IgD-negative memory B cell (primary cell): Measurements from ENCODE around the gene ACIN1. TPM values are rescaled to one million over a fixed set of nuclear protein-coding genes. Genes with fewer than 3 reads are reported as not detected.
A peak's percentile ranks its signal among the peaks of the same experiment; 100 is the strongest.

Experiments used
- H3K27ac Mint-ChIP-seq, 3 donors: one replicate each; pipeline ENCODE4 v1.8.0; 2020 to 2022; ENCODE audit warnings: mild to moderate bottlenecking in 3 of 3, mixed read lengths in 3 of 3, moderate library complexity in 1 of 3
- H3K27me3 Mint-ChIP-seq: one replicate; pipeline ENCODE4 v1.8.0; 2021; ENCODE audit warnings: mixed read lengths
- H3K36me3 Mint-ChIP-seq: one replicate; pipeline ENCODE4 v1.8.0; 2020; ENCODE audit warnings: mild to moderate bottlenecking, mixed read lengths
- H3K4me1 Mint-ChIP-seq, 3 donors: one replicate each; pipeline ENCODE4 v1.8.0; 2020 to 2022; ENCODE audit warnings: mixed read lengths in 3 of 3, mild to moderate bottlenecking in 1 of 3
- H3K4me3 Mint-ChIP-seq, 4 donors: one replicate each; pipeline ENCODE4 v1.8.0; 2020 to 2022; ENCODE audit warnings: mild to moderate bottlenecking in 4 of 4, mixed read lengths in 4 of 4, moderate library complexity in 3 of 4
- H3K9me3 Mint-ChIP-seq, 3 donors: one replicate each; pipeline ENCODE4 v1.8.0; 2020 to 2021; ENCODE audit warnings: mixed read lengths in 3 of 3, mild to moderate bottlenecking in 1 of 3
- polyA plus RNA-seq: library from polyadenylated mRNA; unstranded; fragments of 300-500 nt; fragmentation: Illumina TruSeq; gene quantifications from one replicate; pipeline ENCODE4 v1.2.3, GENCODE V29; 2021

Gene ACIN1, protein sequence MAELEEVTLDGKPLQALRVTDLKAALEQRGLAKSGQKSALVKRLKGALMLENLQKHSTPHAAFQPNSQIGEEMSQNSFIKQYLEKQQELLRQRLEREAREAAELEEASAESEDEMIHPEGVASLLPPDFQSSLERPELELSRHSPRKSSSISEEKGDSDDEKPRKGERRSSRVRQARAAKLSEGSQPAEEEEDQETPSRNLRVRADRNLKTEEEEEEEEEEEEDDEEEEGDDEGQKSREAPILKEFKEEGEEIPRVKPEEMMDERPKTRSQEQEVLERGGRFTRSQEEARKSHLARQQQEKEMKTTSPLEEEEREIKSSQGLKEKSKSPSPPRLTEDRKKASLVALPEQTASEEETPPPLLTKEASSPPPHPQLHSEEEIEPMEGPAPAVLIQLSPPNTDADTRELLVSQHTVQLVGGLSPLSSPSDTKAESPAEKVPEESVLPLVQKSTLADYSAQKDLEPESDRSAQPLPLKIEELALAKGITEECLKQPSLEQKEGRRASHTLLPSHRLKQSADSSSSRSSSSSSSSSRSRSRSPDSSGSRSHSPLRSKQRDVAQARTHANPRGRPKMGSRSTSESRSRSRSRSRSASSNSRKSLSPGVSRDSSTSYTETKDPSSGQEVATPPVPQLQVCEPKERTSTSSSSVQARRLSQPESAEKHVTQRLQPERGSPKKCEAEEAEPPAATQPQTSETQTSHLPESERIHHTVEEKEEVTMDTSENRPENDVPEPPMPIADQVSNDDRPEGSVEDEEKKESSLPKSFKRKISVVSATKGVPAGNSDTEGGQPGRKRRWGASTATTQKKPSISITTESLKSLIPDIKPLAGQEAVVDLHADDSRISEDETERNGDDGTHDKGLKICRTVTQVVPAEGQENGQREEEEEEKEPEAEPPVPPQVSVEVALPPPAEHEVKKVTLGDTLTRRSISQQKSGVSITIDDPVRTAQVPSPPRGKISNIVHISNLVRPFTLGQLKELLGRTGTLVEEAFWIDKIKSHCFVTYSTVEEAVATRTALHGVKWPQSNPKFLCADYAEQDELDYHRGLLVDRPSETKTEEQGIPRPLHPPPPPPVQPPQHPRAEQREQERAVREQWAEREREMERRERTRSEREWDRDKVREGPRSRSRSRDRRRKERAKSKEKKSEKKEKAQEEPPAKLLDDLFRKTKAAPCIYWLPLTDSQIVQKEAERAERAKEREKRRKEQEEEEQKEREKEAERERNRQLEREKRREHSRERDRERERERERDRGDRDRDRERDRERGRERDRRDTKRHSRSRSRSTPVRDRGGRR
- 18.8 TPM for polyA plus RNA-seq

DNA sequence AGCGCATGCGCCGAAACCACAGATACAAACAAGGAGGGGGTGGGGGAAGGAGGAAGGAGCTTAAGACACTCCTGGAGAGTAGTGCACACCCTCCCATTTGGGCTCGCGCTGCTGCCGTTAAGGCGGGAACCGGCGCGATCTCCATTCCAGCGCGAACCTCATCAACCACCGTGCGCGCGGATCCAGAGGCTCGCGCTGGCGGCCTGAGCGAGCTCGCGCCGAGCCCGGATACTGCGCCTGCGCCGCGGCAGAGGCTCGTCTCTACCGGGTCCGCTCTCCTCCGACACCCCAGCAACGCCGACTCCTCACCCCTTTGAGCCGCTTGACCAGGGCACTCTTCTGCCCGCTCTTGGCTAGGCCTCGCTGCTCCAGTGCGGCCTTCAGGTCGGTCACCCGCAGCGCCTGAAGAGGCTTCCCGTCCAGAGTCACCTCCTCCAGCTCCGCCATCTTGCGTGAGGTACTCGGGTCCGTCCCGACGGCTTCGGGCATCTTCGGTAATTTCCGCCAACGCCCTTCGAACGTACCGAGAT lies at the start of gene ACIN1:
ACIN1 (minus strand) TSS at position 471 of the 530 bp plus-strand sequence; CDS start at position 447, 24 bp downstream.
- H3K9me3 Mint-ChIP-seq, result no peaks in the 10 kb centered on the region
- peaks cover 1% of the 10 kb centered on the region for H3K36me3 Mint-ChIP-seq
- no peak within 1 kb of the TSS for H3K4me3 Mint-ChIP-seq
- H3K27me3 Mint-ChIP-seq, result no peaks in the 10 kb centered on the region
- H3K4me1 Mint-ChIP-seq, result peaks cover 8 to 35% (median 13%) of the 10 kb centered on the region in 3 donors
- no peak within 1 kb of the TSS for H3K27ac Mint-ChIP-seq

DNA sequence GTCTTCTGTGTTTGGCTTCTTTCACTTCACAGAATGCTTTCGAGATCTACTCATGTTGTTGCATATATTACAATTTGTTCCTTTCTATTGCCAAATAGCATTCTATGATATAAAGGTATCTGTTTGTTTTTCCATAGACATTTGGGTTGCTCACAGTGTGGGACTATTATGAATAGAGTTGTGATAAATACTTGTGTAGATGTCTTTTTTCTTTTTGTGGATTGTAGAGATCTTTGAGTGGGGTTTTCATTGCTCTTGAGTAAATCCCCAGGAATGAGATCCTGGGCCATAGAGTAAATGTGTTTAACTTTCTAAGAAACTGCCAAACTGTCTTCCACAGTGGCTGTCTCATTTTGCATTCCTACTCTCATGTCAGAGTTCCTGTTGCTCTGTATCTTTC lies 49.0 kb upstream of the ACIN1 start:
- no peak overlapping the region for H3K27ac Mint-ChIP-seq

DNA sequence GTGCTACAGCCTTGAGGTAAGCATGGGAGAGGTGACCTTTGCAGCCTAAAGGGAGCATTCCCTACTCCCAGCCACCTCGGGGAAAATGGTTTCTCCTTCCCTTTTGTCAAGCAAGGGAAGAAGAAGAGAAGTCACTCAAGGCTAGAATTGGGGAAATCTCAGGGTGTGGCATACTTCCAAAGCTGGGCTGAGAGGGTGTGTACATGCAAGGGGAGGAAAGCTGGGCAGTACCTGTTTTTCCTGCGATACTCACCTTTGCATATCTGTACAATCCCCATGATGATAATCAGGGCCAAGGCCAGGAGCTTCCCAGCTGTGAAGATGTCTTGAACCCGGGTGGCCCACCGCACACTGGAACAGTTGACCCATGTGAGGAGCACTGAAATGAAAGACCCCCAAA lies 47.9 kb upstream of the ACIN1 start:
- Mint-ChIP-seq H3K27ac (no peak overlapping the region), H3K27me3 (no peaks in the 10 kb centered on the region), H3K4me3 (no peak overlapping the region)

More for the DNA sequence above, 49.0 kb upstream of the ACIN1 start:
- H3K27me3 Mint-ChIP-seq, result no peaks in the 10 kb centered on the region
- H3K4me3 Mint-ChIP-seq, result no peak overlapping the region
- H3K36me3 Mint-ChIP-seq, result peaks cover 2% of the 10 kb centered on the region
- H3K4me1 Mint-ChIP-seq, result peaks cover 0 to 4% (median 3%) of the 10 kb centered on the region in 3 donors
- H3K9me3 Mint-ChIP-seq, result peaks cover 0 to 3% (median 2%) of the 10 kb centered on the region in 3 donors

GRCh38 chr14:23141706-23142444 lies 46.9 kb upstream of the ACIN1 start:
- Mint-ChIP-seq H3K27me3 (no peaks in the 10 kb centered on the region), H3K4me3 (no peak overlapping the region), H3K9me3 (no peaks in the 10 kb centered on the region), H3K27ac (no peak overlapping the region), H3K4me1 (peaks cover 0 to 2% (median 0%) of the 10 kb centered on the region in 3 donors), H3K36me3 (peaks cover 2% of the 10 kb centered on the region)

More for the DNA sequence above, 47.9 kb upstream of the ACIN1 start:
- Mint-ChIP-seq H3K9me3 (peaks cover 0 to 2% (median 0%) of the 10 kb centered on the region in 3 donors), H3K4me1 (peaks cover 0 to 2% (median 0%) of the 10 kb centered on the region in 3 donors), H3K36me3 (peaks cover 2% of the 10 kb centered on the region)

- Mint-ChIP-seq H3K36me3 (no peaks in the 10 kb centered on the region), H3K4me3 (no peak overlapping the region)
Observed at GRCh38 chr14:23140371-23140770, 45.4 kb upstream of the ACIN1 start.

DNA sequence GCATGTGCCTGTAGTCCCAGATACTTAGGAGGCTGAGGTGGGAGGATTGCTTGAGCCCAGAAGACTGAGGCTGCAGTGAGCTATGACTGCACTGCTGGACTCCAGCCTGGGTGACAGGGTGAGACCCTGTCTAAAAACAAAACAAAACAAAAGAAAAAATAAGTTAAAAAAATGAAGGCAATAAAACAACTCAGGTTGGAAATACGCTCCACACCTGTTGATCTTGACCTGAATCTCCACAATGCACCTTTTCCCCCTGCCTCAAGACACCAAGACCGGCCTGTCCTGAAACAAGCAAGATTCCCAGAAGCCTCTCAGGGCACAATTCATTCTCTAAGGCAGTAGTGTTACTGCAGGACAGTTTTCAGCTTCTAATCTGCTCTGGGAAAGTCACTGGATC lies 44.9 kb upstream of the ACIN1 start:
- peaks cover 0 to 2% (median 0%) of the 10 kb centered on the region in 3 donors for H3K4me1 Mint-ChIP-seq
- no peaks in the 10 kb centered on the region for H3K36me3 Mint-ChIP-seq
- H3K4me3 Mint-ChIP-seq, result no peak overlapping the region
- H3K27ac Mint-ChIP-seq, result no peak overlapping the region
- H3K27me3 Mint-ChIP-seq, result no peaks in the 10 kb centered on the region
- no peaks in the 10 kb centered on the region for H3K9me3 Mint-ChIP-seq

More at GRCh38 chr14:23140371-23140770, 45.4 kb upstream of the ACIN1 start:
- peaks cover 0 to 2% (median 0%) of the 10 kb centered on the region in 3 donors for H3K4me1 Mint-ChIP-seq
- H3K9me3 Mint-ChIP-seq, result no peaks in the 10 kb centered on the region
- no peak overlapping the region for H3K27ac Mint-ChIP-seq
- no peaks in the 10 kb centered on the region for H3K27me3 Mint-ChIP-seq

DNA sequence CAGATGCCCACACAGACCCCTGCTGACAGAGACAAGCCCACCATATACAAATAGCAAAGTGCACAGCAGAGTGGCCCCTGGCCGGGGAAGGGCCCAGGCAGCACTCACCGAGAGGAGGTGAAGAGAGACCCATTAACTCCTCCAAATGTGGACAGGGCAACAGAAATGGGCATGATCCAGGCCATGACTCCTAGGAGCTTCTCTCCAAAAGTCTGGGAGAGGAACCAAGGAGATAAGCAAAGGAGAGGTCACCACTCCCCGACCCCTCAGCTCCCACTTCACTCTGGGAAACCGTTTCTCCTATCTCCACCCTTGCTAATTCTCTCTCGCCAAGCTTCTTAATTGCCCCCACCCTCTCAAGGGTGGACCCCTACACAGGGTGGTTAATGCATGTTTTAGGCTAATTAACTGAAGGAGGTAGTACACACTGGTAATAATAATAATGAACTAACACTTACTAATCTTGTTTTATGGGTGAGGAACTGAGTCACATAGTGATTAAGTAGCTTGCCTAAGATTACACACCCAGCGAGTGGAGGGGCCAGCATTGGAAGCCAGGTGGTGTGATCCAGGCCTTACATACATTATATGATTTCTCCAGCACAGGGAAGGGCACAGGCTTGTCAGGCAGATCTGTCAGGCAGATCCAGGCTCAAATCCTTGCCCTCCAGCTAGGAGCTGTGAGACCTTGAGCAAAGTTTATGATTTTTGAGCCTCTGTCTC lies 43.0 kb upstream of the ACIN1 start:
- Mint-ChIP-seq H3K36me3 (no peaks in the 10 kb centered on the region), H3K4me1 (no peaks in the 10 kb centered on the region), H3K27ac (no peak overlapping the region), H3K27me3 (no peaks in the 10 kb centered on the region), H3K4me3 (no peak overlapping the region), H3K9me3 (no peaks in the 10 kb centered on the region)

GRCh38 chr14:23137192-23137812 lies 42.4 kb upstream of the ACIN1 start:
- Mint-ChIP-seq H3K27ac (no peak overlapping the region), H3K4me1 (no peaks in the 10 kb centered on the region)

DNA sequence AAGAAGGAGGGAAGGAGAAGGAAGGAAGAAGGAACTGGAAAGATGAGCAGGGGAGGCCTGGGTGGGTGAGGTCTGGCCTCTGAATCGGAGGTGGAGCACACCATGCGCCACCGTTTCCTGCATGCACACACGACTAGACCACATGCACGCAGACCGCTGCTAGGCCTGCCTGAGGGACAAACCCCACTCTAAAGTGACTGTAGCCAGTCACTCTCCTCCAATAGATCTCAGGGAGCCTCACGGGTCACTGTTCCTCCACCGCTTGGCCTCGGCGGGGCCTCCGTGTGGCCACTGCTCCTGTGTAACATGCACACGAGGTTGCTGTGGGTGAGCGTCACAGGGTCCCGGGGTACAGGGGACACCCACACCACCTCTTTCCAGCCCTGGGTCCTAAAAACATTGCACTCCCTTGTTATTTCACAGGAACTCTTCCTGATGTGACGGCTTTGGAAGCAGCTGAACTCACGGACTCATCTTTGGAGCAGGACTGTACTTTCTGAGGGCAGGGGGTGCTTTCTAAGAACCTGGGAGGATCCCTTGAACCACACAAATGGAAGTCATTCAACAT lies 41.7 kb upstream of the ACIN1 start:
- Mint-ChIP-seq H3K27me3 (no peaks in the 10 kb centered on the region), H3K27ac (peak overlapping the region in 1 of 3 donors; percentile 24), H3K9me3 (no peaks in the 10 kb centered on the region), H3K4me3 (no peak overlapping the region), H3K4me1 (no peaks in the 10 kb centered on the region), H3K36me3 (no peaks in the 10 kb centered on the region)

More at GRCh38 chr14:23137192-23137812, 42.4 kb upstream of the ACIN1 start:
- Mint-ChIP-seq H3K9me3 (no peaks in the 10 kb centered on the region), H3K36me3 (no peaks in the 10 kb centered on the region), H3K27me3 (no peaks in the 10 kb centered on the region), H3K4me3 (peak overlapping the region in 1 of 4 donors; percentile 81)

- H3K27ac Mint-ChIP-seq, result no peak overlapping the region
Observed at GRCh38 chr14:23132970-23133369, 38.0 kb upstream of the ACIN1 start.

GRCh38 chr14:23131482-23131881 lies 36.5 kb upstream of the ACIN1 start:
- Mint-ChIP-seq H3K9me3 (peaks cover 0 to 2% (median 0%) of the 10 kb centered on the region in 3 donors), H3K27me3 (no peaks in the 10 kb centered on the region), H3K36me3 (no peaks in the 10 kb centered on the region), H3K4me3 (no peak overlapping the region), H3K4me1 (peaks cover 7 to 22% (median 10%) of the 10 kb centered on the region in 3 donors), H3K27ac (no peak overlapping the region)

More at GRCh38 chr14:23132970-23133369, 38.0 kb upstream of the ACIN1 start:
- H3K4me3 Mint-ChIP-seq, result peak overlapping the region in 1 of 4 donors; percentile 54
- H3K4me1 Mint-ChIP-seq, result peaks cover 5 to 22% (median 7%) of the 10 kb centered on the region in 3 donors
- H3K9me3 Mint-ChIP-seq, result peaks cover 0 to 2% (median 0%) of the 10 kb centered on the region in 3 donors
- no peaks in the 10 kb centered on the region for H3K27me3 Mint-ChIP-seq
- no peaks in the 10 kb centered on the region for H3K36me3 Mint-ChIP-seq

DNA sequence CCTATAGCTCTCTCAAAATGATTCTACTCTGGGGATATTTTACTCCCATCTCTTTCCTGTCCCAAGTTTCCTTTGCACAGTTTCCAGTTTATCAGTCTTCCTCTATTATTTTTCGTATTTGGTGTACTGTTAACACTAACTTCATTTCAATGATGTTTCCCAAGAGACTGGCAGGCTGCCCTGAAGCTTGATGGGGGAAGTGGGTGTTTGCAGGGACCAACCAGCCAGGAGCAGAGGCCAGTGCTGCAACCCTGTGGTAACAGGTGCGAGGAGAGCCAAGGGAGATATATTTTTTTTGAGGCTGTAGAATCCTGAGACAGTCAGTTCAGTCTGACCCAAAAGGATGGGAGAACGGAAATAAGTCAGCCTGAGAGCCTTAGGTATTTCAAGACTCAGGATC lies 35.9 kb upstream of the ACIN1 start:
- H3K27me3 Mint-ChIP-seq, result no peaks in the 10 kb centered on the region
- peaks cover 0 to 2% (median 0%) of the 10 kb centered on the region in 3 donors for H3K9me3 Mint-ChIP-seq
- H3K4me1 Mint-ChIP-seq, result peaks cover 7 to 22% (median 10%) of the 10 kb centered on the region in 3 donors
- H3K27ac Mint-ChIP-seq, result peak overlapping the region in 1 of 3 donors; percentile 29
- no peak overlapping the region for H3K4me3 Mint-ChIP-seq
- no peaks in the 10 kb centered on the region for H3K36me3 Mint-ChIP-seq
